Psoas muscle (tissue), 8 donors: Measurements from ENCODE around the gene OGDHL. TPM values are rescaled to one million over a fixed set of nuclear protein-coding genes. Genes with fewer than 3 reads are reported as not detected.

Experiments
- ATAC-seq, 4 donors: fragments of 200-7000 bp; cut with Tn5 transposase; one replicate each; pipeline ENCODE4 v1.9.1; 2020; ENCODE audit warnings: moderate library complexity in 3 of 4, mild to moderate bottlenecking in 2 of 4
- DNase-seq, 2 donors: peaks; one replicate each; pipeline ENCODE4 v3.0.0-alpha.2; 2020
- H3K27ac ChIP-seq: fragments of 200-600 bp; one replicate; pipeline ENCODE4 v1.8.0; 2022
- H3K27me3 ChIP-seq, 3 donors: fragments of 200-600 bp in 1 of 3; one replicate each; pipeline versions ENCODE4 v1.6.1 to v1.8.0; 2013 to 2022; ENCODE audit warnings: low read length in 2 of 3, mild to moderate bottlenecking in 2 of 3, moderate library complexity in 1 of 3; ENCODE audit not compliant: insufficient read depth in 3 of 3
- H3K36me3 ChIP-seq, 2 donors: fragments of 200-600 bp in 1 of 2; one replicate each; pipeline versions ENCODE4 v1.6.1 to v1.8.0; 2013 to 2022; ENCODE audit warnings: low read depth in 1 of 2, mild to moderate bottlenecking in 1 of 2, moderate library complexity in 1 of 2; ENCODE audit not compliant: insufficient read depth in 1 of 2
- H3K4me1 ChIP-seq: fragments of 200-600 bp; one replicate; pipeline ENCODE4 v1.8.0; 2022
- H3K4me3 ChIP-seq: fragments of 200-600 bp; one replicate; pipeline ENCODE4 v1.8.0; 2022; ENCODE audit warnings: mild to moderate bottlenecking
- H3K9me3 ChIP-seq: fragments of 200-600 bp; one replicate; pipeline ENCODE4 v1.8.0; 2022
- WGBS, 3 donors: extraction: QIAGEN DNeasy Blood & Tissue Kit; methylation state at CpG; one replicate each; pipeline versions ENCODE4 v1.1.6 to v1.1.7; 2013; 5-methylcytosine and 5-hydroxymethylcytosine counted together
- intact Hi-C, 2 donors: fragments of 100-400 bp; cut with DNase I; formaldehyde crosslinking; loops; one replicate each; pipeline versions ENCODE4 v1.11.0 to v1.14.2; 2022
- polyA plus RNA-seq, 3 donors: library from polyadenylated mRNA; stranded (reverse); fragments of 200-250 nt; gene quantifications; one replicate each; pipeline ENCODE4 v1.2.3, GENCODE V29; 2013
- total RNA-seq, 4 donors: library from RNA; stranded (reverse); fragmentation: NEBNext Ultra II Directional in 2 of 4; extraction: Animal tissue kit (Norgen Biotek cat#: 25700) in 2 of 4; gene quantifications; one replicate each; pipeline versions ENCODE4 v1.2.1 to v1.2.4, GENCODE V29; 2021 to 2023
- TF ChIP-seq, protein P1 (sequence below): fragments of 200-600 bp; IDR thresholded peaks from one replicate; pipeline ENCODE4 v1.8.0; 2022; ENCODE audit warnings: antibody characterized with exemption
- donor health status: healthy with polysubstance abuse.
- donor health status: DM: no; HTN: no; CAD: no; lungs with moderate emphysema.
- donor health status: Bipolar disorder and iron deficiency.
- donor health status: healthy.
- donor health status: DM: yes; HTN: yes; CAD: no.
- donor health status: DM: no; HTN: no; CAD: no.
- donor health status: DM: no; HTN: no; CAD: no.
- donor health status: DM: yes; HTN: yes; CAD: no.

The OGDHL gene
- total and polyA plus RNA-seq, 7 donors: 0.01 to 0.32 (median 0.09) TPM; not detected in 3

DNA sequence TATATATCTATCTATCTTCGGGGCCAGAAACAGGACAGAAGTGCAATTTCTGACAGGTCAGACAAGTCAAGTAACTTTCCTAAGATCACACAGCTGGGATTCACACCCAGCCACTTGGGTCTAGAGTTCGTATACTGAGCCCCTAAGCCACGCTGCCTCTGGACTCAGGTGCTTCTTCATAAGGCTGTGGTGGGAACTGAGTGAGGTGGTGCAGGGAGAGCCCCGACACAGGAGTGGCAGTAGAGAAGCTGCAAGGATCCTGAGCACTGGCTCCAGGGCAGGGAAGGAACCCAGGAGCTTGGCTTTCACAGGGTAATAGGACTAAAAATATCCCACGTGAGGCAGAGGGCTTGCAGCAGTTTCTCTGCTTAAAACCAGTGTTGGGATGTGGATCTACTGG, 48.9 kb downstream of the OGDHL start:
- no peak for ATAC-seq
- Histone ChIP-seq H3K36me3 (no peaks in the 10 kb centered on the region), H3K9me3 (no peaks in the 10 kb centered on the region), H3K4me3 (no peak overlapping the region), H3K27ac (no peak overlapping the region), H3K27me3 (peaks cover 0 to 2% (median 0%) of the 10 kb centered on the region in 3 donors), H3K4me1 (no peaks in the 10 kb centered on the region)
- intact Hi-C loops: no loop called here
- WGBS, 3 donors: 69 to 91% (median 72%) methylated on average over 5 of the region's 5 CpGs
- no peak for DNase-seq
- TF ChIP-seq, protein P1, sequence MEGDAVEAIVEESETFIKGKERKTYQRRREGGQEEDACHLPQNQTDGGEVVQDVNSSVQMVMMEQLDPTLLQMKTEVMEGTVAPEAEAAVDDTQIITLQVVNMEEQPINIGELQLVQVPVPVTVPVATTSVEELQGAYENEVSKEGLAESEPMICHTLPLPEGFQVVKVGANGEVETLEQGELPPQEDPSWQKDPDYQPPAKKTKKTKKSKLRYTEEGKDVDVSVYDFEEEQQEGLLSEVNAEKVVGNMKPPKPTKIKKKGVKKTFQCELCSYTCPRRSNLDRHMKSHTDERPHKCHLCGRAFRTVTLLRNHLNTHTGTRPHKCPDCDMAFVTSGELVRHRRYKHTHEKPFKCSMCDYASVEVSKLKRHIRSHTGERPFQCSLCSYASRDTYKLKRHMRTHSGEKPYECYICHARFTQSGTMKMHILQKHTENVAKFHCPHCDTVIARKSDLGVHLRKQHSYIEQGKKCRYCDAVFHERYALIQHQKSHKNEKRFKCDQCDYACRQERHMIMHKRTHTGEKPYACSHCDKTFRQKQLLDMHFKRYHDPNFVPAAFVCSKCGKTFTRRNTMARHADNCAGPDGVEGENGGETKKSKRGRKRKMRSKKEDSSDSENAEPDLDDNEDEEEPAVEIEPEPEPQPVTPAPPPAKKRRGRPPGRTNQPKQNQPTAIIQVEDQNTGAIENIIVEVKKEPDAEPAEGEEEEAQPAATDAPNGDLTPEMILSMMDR: no peak

DNA sequence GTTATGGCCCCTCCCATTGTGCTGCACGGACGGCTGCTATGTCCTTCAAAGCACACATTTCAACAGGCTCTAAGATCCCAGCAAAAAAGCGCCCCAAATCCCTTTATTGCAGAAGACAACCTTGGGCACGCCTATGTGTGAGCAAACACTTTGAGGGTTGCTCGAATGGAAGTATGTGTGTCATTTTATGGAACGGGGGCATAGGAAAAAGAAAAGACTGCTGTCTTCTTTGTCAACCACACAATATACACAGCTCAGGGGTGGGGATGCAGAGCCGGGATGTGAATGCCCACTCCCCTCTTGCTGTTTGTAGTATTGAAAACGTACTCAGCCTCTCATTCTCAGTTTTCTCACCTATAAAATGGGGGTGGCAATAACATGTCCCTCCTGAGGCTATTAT, 50.6 kb downstream of the OGDHL start:
- Histone ChIP-seq H3K27me3 (peaks cover 0 to 2% (median 0%) of the 10 kb centered on the region in 3 donors), H3K4me3 (no peak overlapping the region), H3K9me3 (no peaks in the 10 kb centered on the region), H3K4me1 (no peaks in the 10 kb centered on the region), H3K27ac (no peak overlapping the region), H3K36me3 (no peaks in the 10 kb centered on the region)
- intact Hi-C loops: no loop called here
- no peak for DNase-seq
- WGBS, 3 donors: 47 to 55% (median 50%) methylated on average over 8 of the region's 8 CpGs
- no peak for ATAC-seq
- TF ChIP-seq, protein P1: no peak

DNA sequence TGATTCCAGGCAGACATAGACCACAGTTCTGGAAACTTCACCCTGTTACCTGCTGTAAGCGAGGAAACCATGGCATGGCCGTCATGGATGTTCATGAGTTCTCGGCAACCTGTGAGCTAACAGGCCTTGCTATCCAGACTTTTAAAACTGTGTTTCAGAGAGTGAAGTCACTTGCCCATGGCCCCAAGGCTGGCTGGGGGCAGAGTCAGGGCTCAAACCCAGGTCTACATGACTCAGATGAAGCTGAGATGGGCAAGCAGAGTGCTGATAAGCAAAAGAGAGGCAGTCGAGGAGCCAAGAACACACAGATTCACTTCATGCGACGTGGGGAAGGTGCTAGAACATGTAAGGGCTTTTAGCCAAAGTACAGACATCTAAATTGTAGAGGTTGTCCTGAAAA, 51.2 kb downstream of the OGDHL start:
- Histone ChIP-seq H3K4me1 (no peaks in the 10 kb centered on the region), H3K27ac (no peak overlapping the region), H3K27me3 (peaks cover 0 to 2% (median 0%) of the 10 kb centered on the region in 3 donors), H3K9me3 (peaks cover under 1% of the 10 kb centered on the region), H3K36me3 (no peaks in the 10 kb centered on the region), H3K4me3 (no peak overlapping the region)
- 74 to 77% (median 74%) methylated on average over 6 of the region's 6 CpGs for WGBS, 3 donors
- TF ChIP-seq, protein P1: no peak
- ATAC-seq (no peak), DNase-seq (no peak)
- intact Hi-C loops: no loop called here

DNA sequence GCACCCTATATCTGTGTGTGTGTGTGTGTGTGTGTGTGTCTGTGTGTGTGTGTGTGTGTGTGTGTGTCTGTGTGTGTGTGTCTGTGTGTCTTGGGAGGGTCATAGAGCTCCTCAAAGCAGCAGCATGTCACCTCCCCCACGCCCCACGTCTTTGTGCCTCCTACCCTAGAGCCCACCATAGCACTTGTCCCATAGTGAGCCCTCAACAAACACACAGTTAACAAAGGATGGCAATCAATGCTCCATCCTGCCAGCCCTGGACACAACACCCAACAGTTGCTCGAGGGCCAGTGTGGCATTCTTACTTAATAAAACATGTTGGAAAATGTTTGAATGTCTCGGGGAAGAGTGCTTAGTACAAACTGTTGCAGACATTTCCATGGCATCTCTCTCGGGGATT, 52.2 kb downstream of the OGDHL start:
- H3K27me3 ChIP-seq: peaks cover 0 to 2% (median 0%) of the 10 kb centered on the region in 3 donors
- H3K27ac ChIP-seq: no peak overlapping the region
- no peak for DNase-seq
- H3K4me3 ChIP-seq: no peak overlapping the region
- H3K9me3 ChIP-seq: peaks cover 3% of the 10 kb centered on the region
- no peak for ATAC-seq
- intact Hi-C loops: no loop called here
- H3K36me3 ChIP-seq: no peaks in the 10 kb centered on the region
- TF ChIP-seq, protein P1: no peak
- WGBS, 3 donors: 52 to 63% (median 56%) methylated on average over 5 of the region's 5 CpGs
- H3K4me1 ChIP-seq: no peaks in the 10 kb centered on the region

DNA sequence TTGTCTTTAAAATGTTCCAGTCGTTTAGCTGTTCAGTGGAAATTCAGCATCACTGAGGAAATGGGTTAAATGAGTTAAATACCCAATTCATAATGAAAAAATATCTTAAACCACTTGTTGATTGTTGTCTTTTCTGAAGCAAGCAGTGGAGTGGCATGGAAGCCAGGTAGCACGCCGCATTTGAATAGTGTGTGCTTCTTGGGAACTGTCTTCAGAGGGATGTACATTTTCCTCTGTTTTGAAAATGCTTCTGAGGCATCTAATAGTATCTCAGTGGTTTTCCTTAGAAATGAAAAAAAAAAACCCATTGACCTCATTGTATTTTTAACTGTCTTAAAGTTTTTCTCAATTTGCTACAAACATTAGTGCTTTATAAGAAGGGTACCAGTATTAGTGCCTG, 54.5 kb downstream of the OGDHL start:
- peaks cover 3% of the 10 kb centered on the region for H3K9me3 ChIP-seq
- H3K36me3 ChIP-seq: no peaks in the 10 kb centered on the region
- WGBS, 3 donors: 73 to 76% (median 73%) methylated on average over 3 of the region's 3 CpGs
- no peak overlapping the region for H3K27ac ChIP-seq
- no peak for ATAC-seq
- no peaks in the 10 kb centered on the region for H3K4me1 ChIP-seq
- intact Hi-C loops: no loop called here
- peaks cover 0 to 2% (median 0%) of the 10 kb centered on the region in 3 donors for H3K27me3 ChIP-seq
- no peak overlapping the region for H3K4me3 ChIP-seq
- TF ChIP-seq, protein P1: no peak
- DNase-seq: no peak
